Measurements from ENCODE around the gene DAG1. TPM values are rescaled to one million over a fixed set of nuclear protein-coding genes. Genes with fewer than 3 reads are reported as not detected.

DAG1 gene
- total RNA-seq, 1 experiment from 2014 or later = 93.0 TPM

DNA sequence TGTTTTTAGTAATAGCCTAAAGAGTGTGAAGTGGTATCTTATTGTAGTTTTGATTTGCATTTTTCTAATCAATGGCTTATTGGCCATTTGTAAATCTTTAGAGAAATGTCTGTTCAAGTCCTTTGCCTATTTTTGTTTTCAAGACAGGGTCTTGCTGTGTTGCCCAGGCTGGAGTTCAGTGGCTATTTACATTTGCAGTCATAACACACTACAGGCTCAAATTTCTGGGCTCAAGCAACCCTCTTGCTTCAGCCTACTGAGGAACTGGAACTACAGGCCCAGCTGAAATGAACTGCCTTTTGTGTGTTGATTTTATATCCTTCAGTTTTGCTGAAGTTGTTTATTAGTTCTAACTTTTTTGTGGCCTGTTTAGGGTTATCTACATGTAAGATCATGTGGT is 112.1 kb downstream of the DAG1 start:
- Histone ChIP-seq H3K18ac (ENCODE audit: insufficient read length, low read depth, low read length) (no peak overlapping the region), H2BK12ac (ENCODE audit: insufficient read length, low read depth, low read length) (no peak overlapping the region), H2AFZ (ENCODE audit: low read length) (no peak overlapping the region), H3K27me3 (ENCODE audit: insufficient read depth, low read length) (no peaks in the 10 kb centered on the region), H3K79me2 (ENCODE audit: insufficient read depth, low read length) (no peaks in the 10 kb centered on the region), H3K56ac (ENCODE audit: insufficient read length, low read depth, low read length) (no peak overlapping the region), H3K4me1 (ENCODE audit: insufficient read depth, low read length) (no peaks in the 10 kb centered on the region), H3K23ac (ENCODE audit: insufficient read length, low read depth, low read length) (no peak overlapping the region), H2BK5ac (ENCODE audit: insufficient read length, low read length) (no peak overlapping the region), H3K4ac (ENCODE audit: low read depth, low read length) (no peak overlapping the region), H4K20me1 (ENCODE audit: control insufficient read depth, insufficient read depth, insufficient read length) (no peaks in the 10 kb centered on the region), H3K79me1 (ENCODE audit: insufficient read depth, low read depth, low read length, poor library complexity, severe bottlenecking) (no peaks in the 10 kb centered on the region), H3K9me3 (ENCODE audit: control insufficient read depth, low read depth, low read length) (no peaks in the 10 kb centered on the region), H3K27ac (ENCODE audit: insufficient read length, low read depth, low read length) (no peak overlapping the region), H2BK15ac (ENCODE audit: low read depth, low read length) (no peak overlapping the region), H4K8ac (replicated peaks; ENCODE audit: insufficient read length, low read depth, low read length) (no peak overlapping the region), H2BK20ac (ENCODE audit: low read depth, low read length, poor library complexity, severe bottlenecking) (no peak overlapping the region), H3K23me2 (ENCODE audit: insufficient read length, low read depth, low read length, poor library complexity, severe bottlenecking) (no peaks in the 10 kb centered on the region), H2AK5ac (ENCODE audit: insufficient read length, low read length) (no peak overlapping the region), H3K14ac (ENCODE audit: insufficient read depth, low read length) (no peak overlapping the region), H3T11ph (ENCODE audit: low read length) (no peak overlapping the region), H4K91ac (ENCODE audit: insufficient read length, low read depth, low read length) (no peak overlapping the region), H3K4me2 (ENCODE audit: insufficient read depth, insufficient read length, low read length) (no peak overlapping the region), H4K5ac (ENCODE audit: insufficient read length, low read depth, low read length) (no peak overlapping the region), H3K9ac (ENCODE audit: extremely low read depth, insufficient read length, low read length) (no peak overlapping the region), H2BK120ac (ENCODE audit: low read depth, low read length, poor library complexity, severe bottlenecking) (no peak overlapping the region)
- Mint-ChIP-seq H3K36me3 (ENCODE audit: insufficient read depth in 1 of 3, low read depth in 3 of 3) (no peaks in the 10 kb centered on the region), H3K4me3 (no peak overlapping the region), H3K27ac (no peak overlapping the region), H3K9me3 (no peaks in the 10 kb centered on the region), H3K4me1 (peaks cover under 1% of the 10 kb centered on the region in 2 experiments; a peak in 2 of 4 replicates), H3K27me3 (ENCODE audit: low read depth) (no peaks in the 10 kb centered on the region)
- no peak for TF ChIP-seq CTCF (conservative IDR thresholded peaks at IDR 0.05)
- DNase-seq = no peak

Other genes starting within 250 kb of the DAG1 start
- gene C3orf62, start 193.0 kb upstream of the DAG1 start, total RNA-seq (2021) = 4.5 and 4.6 TPM in 2 replicates
- gene USP4, start 130.2 kb upstream of the DAG1 start, total RNA-seq (2021) = 33.5 and 36.1 TPM in 2 replicates
- gene GPX1, start 111.9 kb upstream of the DAG1 start, total RNA-seq (2021) = 253 and 265 TPM in 2 replicates
- gene RHOA, start 58.3 kb upstream of the DAG1 start, total RNA-seq (2021) = 403 and 409 TPM in 2 replicates
- 11.2 and 12.2 TPM in 2 replicates for gene TCTA, start 57.8 kb upstream of the DAG1 start, total RNA-seq (2021)
- 38.8 and 41.2 TPM in 2 replicates for gene AMT, start 47.8 kb upstream of the DAG1 start, total RNA-seq (2021)
- 7.8 and 10.0 TPM in 2 replicates for gene NICN1, start 40.9 kb upstream of the DAG1 start, total RNA-seq (2021)
- gene BSN, start 84.2 kb downstream of the DAG1 start, total RNA-seq (2021) = 1.9 and 2.4 TPM in 2 replicates
- 215 and 220 TPM in 2 replicates for gene APEH, start 204.1 kb downstream of the DAG1 start, total RNA-seq (2021)
- 8.9 and 9.3 TPM in 2 replicates for gene MST1, start 219.2 kb downstream of the DAG1 start, total RNA-seq (2021)
- gene RNF123, start 219.3 kb downstream of the DAG1 start, total RNA-seq (2021) = 39.9 and 40.6 TPM in 2 replicates
- gene AMIGO3, start 249.4 kb downstream of the DAG1 start, total RNA-seq (2021) = 3.0 and 3.8 TPM in 2 replicates

Measured in H9 (cell line).